ENCODE measurements around the gene TNS1. TPM values are rescaled to one million over a fixed set of nuclear protein-coding genes. Genes with fewer than 3 reads are reported as not detected.

TNS1 gene
- total RNA-seq, 1 donor from 2014 or later, result 227 TPM

DNA sequence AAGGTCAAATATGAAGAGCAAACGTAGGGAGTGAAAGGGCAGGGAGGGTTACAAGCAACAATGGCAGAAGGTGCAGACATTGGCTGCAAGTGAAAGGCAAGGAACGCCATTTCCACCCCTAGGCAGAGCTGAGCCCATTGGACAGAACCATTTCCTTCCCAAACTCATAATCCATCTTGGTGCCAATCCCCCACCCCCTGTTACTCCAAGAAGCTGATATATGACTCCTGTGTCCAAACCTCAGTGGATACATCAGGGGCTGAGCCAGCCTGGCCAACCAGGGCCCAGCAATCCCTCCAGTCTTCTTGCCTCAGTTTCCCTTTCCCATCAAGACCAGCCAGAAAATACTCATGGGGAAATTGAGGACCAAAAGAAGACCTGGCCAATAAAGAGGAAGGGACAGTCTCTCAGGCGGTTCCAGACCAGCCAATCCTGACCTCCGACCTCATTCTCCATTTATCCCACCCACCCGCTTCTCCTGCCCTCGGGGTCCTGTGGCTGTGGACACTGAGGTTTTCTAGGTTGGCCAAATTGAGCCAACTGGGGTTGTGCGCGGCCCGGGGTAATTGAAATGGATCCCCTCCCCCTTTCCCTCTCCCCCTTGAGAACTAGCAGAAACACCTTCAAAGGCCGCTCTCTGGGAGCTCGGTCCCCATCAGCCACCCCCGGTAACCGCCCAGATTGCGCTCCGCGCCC lies 24.8 kb downstream of the TNS1 start:
- H3K4me1 Mint-ChIP-seq (ENCODE audit: low read depth), result peaks cover 34% of the 10 kb centered on the region
- H3K9me3 Mint-ChIP-seq (ENCODE audit: low read depth), result no peaks in the 10 kb centered on the region
- no peak overlapping the region for H3K4me3 Mint-ChIP-seq (ENCODE audit: unreplicated experiment)
- no peak overlapping the region for H3K27ac Mint-ChIP-seq (ENCODE audit: unreplicated experiment)
- H3K27me3 Mint-ChIP-seq (ENCODE audit: low read depth), result no peaks in the 10 kb centered on the region
- TF ChIP-seq, protein P1, sequence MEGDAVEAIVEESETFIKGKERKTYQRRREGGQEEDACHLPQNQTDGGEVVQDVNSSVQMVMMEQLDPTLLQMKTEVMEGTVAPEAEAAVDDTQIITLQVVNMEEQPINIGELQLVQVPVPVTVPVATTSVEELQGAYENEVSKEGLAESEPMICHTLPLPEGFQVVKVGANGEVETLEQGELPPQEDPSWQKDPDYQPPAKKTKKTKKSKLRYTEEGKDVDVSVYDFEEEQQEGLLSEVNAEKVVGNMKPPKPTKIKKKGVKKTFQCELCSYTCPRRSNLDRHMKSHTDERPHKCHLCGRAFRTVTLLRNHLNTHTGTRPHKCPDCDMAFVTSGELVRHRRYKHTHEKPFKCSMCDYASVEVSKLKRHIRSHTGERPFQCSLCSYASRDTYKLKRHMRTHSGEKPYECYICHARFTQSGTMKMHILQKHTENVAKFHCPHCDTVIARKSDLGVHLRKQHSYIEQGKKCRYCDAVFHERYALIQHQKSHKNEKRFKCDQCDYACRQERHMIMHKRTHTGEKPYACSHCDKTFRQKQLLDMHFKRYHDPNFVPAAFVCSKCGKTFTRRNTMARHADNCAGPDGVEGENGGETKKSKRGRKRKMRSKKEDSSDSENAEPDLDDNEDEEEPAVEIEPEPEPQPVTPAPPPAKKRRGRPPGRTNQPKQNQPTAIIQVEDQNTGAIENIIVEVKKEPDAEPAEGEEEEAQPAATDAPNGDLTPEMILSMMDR (IDR thresholded peaks at IDR 0.05), result no peak
- no peak for DNase-seq (ENCODE audit: low spot score)
- H3K36me3 Mint-ChIP-seq (ENCODE audit: low read depth), result peaks cover 7% of the 10 kb centered on the region

DNA sequence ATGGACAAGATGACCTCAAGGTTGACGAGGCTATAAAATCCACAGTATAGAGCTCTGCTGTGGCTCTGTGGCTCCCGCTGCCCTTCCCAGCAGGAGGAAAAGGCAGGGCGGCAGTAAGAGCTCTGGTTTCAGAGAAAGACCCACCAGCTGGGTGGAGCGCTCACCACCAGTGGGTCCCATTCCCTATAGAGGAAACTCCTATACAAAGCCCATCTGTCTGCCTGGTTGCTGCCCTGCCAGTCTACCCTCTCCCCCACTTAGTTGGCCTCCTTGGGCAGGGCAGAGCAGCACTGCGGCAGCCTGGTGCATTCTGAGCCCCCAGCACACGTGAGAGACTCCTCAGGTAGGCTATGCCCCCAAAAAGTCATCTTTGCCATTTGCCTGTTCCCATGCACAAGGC lies 26.5 kb downstream of the TNS1 start:
- Mint-ChIP-seq H3K4me3 (ENCODE audit: unreplicated experiment) (no peak overlapping the region), H3K27me3 (ENCODE audit: low read depth) (no peaks in the 10 kb centered on the region), H3K27ac (ENCODE audit: unreplicated experiment) (no peak overlapping the region), H3K4me1 (ENCODE audit: low read depth) (peaks cover 37% of the 10 kb centered on the region), H3K9me3 (ENCODE audit: low read depth) (no peaks in the 10 kb centered on the region), H3K36me3 (ENCODE audit: low read depth) (peaks cover 2% of the 10 kb centered on the region)
- TF ChIP-seq, protein P1 (IDR thresholded peaks at IDR 0.05), result no peak
- no peak for DNase-seq (ENCODE audit: low spot score)

DNA sequence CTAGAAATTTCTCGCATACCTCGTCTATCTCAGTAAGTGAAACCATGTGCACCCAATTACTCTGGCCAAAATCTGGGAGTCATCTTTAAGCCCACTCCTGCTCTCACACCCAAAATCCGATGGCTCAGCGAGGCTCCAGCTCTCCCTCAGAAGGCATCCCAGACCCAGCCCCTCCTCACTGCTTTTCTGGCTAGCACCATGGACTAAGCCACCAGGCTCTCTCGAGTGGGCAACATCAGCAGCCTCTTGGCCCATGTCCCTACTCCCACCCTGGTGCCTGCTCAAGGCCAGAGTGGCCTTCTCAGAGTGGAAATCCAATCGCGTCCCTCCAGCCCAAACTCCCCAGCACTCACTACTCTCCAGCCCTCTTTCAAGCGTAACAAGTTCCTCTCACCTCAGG lies 27.2 kb downstream of the TNS1 start:
- Mint-ChIP-seq H3K36me3 (ENCODE audit: low read depth) (peaks cover 5% of the 10 kb centered on the region), H3K27me3 (ENCODE audit: low read depth) (no peaks in the 10 kb centered on the region), H3K4me1 (ENCODE audit: low read depth) (peaks cover 32% of the 10 kb centered on the region), H3K4me3 (ENCODE audit: unreplicated experiment) (no peak overlapping the region), H3K27ac (ENCODE audit: unreplicated experiment) (no peak overlapping the region), H3K9me3 (ENCODE audit: low read depth) (no peaks in the 10 kb centered on the region)
- TF ChIP-seq, protein P1 (IDR thresholded peaks at IDR 0.05), result no peak
- peak; percentile 46 for DNase-seq (ENCODE audit: low spot score)

DNA sequence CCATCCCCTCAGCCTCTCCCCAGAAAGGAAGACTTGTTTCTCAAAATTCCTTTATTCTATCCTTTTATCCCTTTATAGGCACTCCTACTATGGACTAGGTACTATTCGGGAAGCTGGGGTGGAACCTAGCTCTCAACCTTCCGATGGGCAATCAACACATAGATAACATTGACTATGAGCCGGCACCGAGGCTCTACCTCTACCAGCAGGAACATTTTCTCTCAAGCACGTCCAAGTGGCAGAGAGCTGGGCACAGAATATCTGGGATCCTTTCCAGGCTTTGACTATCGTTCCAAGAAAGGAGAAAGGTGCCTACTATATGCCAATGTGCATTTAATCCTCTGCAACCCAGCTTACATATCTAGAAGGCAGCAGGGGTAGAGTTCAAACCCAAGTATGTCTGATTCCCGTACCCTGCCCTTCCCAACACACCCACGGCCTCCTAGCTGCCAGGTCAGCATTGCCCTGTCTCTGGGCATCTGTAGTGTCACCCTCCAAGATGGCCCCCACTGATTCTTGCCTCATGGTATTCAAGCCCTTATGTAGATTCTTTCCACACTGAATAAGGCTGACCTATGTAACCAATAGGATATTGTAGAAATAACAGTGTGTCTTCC lies 28.3 kb downstream of the TNS1 start:
- DNase-seq (ENCODE audit: low spot score), result no peak
- H3K36me3 Mint-ChIP-seq (ENCODE audit: low read depth), result peaks cover 15% of the 10 kb centered on the region
- no peaks in the 10 kb centered on the region for H3K9me3 Mint-ChIP-seq (ENCODE audit: low read depth)
- TF ChIP-seq, protein P1 (IDR thresholded peaks at IDR 0.05), result no peak
- H3K4me1 Mint-ChIP-seq (ENCODE audit: low read depth), result peaks cover 23% of the 10 kb centered on the region
- H3K4me3 Mint-ChIP-seq (ENCODE audit: unreplicated experiment), result no peak overlapping the region
- no peak overlapping the region for H3K27ac Mint-ChIP-seq (ENCODE audit: unreplicated experiment)
- no peaks in the 10 kb centered on the region for H3K27me3 Mint-ChIP-seq (ENCODE audit: low read depth)

DNA sequence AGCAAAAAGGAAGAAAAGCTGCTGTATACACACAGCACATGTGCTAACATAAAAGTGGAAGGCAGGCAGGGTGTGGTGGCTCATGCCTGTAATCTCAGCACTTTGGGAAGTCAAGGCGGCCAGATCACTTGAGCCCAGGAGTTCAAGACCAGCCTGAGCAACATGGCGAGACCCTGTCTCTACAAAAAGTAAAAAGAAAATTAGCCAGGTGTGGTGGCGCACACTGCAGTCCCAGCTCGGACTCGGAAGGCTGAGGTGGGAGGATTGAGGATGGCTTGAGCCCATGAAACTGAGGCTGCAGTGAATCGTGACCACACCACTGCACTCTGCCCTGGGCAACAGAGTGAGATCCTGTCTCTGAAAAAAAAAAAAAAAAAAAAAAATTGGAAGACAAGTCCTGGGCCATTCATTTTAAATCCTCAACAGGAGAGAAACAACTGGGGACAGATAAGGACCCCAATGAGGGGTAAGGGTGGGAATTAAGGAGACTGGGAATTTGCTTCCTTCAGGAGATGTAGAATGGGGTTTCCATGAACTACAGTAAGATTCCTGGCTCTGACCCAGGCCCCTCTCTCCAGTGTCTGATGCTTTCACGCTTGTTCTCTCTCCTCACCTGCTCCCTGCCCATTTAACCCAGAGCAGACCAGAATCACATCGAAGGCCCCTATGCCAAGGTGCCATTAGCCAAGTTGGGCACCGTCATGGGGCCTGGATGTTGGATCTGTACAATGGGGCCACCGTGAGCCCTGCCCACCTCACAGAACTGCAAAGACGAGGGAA lies 29.6 kb downstream of the TNS1 start:
- Mint-ChIP-seq H3K27ac (ENCODE audit: unreplicated experiment) (peak overlapping the region; percentile 59), H3K4me3 (ENCODE audit: unreplicated experiment) (no peak overlapping the region), H3K9me3 (ENCODE audit: low read depth) (no peaks in the 10 kb centered on the region), H3K36me3 (ENCODE audit: low read depth) (peaks cover 12% of the 10 kb centered on the region), H3K4me1 (ENCODE audit: low read depth) (peaks cover 14% of the 10 kb centered on the region), H3K27me3 (ENCODE audit: low read depth) (no peaks in the 10 kb centered on the region)
- no peak for DNase-seq (ENCODE audit: low spot score)
- TF ChIP-seq, protein P1 (IDR thresholded peaks at IDR 0.05), result no peak
